Eye (tissue), 1 donor: Measurements from ENCODE around the gene ALPP.

Source experiments
- DNase-seq: peaks from one replicate; pipeline ENCODE4 v3.0.0-alpha.2; 2015

Gene ALPP

GRCh38 chr2:232431705-232432590 is 53.4 kb downstream of the ALPP start:
- no peak for DNase-seq
